Measurements from ENCODE around the gene HRH1.

GRCh38 chr3:11168406-11168805 is 14.1 kb downstream of the HRH1 start:
- TF ChIP-seq CTCF (IDR thresholded peaks at IDR 0.05) = no peak
- TF ChIP-seq ZFX (IDR thresholded peaks at IDR 0.05; ENCODE audit: borderline replicate concordance) = no peak
